Tibial artery (tissue), 4 donors: ENCODE data around the gene CDH4.

ENCODE experiments used
- DNase-seq, 2 donors: peaks; one replicate each; pipeline ENCODE4 v3.0.0-alpha.2; 2019
- H3K27ac ChIP-seq, 2 donors: fragments of 200-600 bp; sonication (generic) in 1 of 2; 1 replicate in 1 of 2; 2 replicates in 1 of 2; pipeline ENCODE4 v1.5.1; 2018 to 2019; ENCODE audit warnings: mild to moderate bottlenecking in 1 of 2
- H3K27me3 ChIP-seq, 2 donors: fragments of 200-600 bp; sonication (generic) in 1 of 2; one replicate each; pipeline versions ENCODE4 v1.5.1 to v1.6.0; 2016 to 2019
- H3K36me3 ChIP-seq, 3 donors: fragments of 200-600 bp; sonication (generic) in 2 of 3; one replicate each; pipeline ENCODE4 v1.5.1; 2016 to 2019; ENCODE audit warnings: mild to moderate bottlenecking in 2 of 3
- H3K4me1 ChIP-seq, 4 donors: fragments of 200-600 bp; sonication (generic) in 2 of 4; 1 replicate in 3 of 4; 2 replicates in 1 of 4; pipeline ENCODE4 v1.5.1; 2016 to 2019
- H3K4me3 ChIP-seq, 2 donors: fragments of 200-600 bp; sonication (generic) in 1 of 2; 1 replicate in 1 of 2; 2 replicates in 1 of 2; pipeline ENCODE4 v1.5.1; 2018 to 2019; ENCODE audit warnings: mild to moderate bottlenecking in 2 of 2
- H3K9me3 ChIP-seq, 3 donors: fragments of 200-600 bp; sonication (generic) in 1 of 3; one replicate each; pipeline ENCODE4 v1.5.1; 2016 to 2019
- CTCF ChIP-seq, 2 experiments: fragments of 200-600 bp in 1 of 2; fragments of 450-650 bp in 1 of 2; IDR thresholded peaks; one replicate each; pipeline ENCODE4 v1.5.1; 2017 to 2019; ENCODE audit warnings: antibody characterized with exemption in 2 of 2, mild to moderate bottlenecking in 1 of 2, moderate library complexity in 1 of 2
- intact Hi-C: fragments of 100-400 bp; cut with DNase I; formaldehyde crosslinking; loops from one replicate; pipeline ENCODE4 v1.15.0; 2023; ENCODE audit warnings: low total_unique reads

Gene CDH4

GRCh38 chr20:61685462-61685861 is 433.4 kb downstream of the CDH4 start:
- no peak for TF ChIP-seq CTCF (IDR thresholded peaks at IDR 0.05)
- peaks cover 0 to 8% (median 0%) of the 10 kb centered on the region in 4 donors for H3K4me1 ChIP-seq
- no peaks in the 10 kb centered on the region for H3K9me3 ChIP-seq
- peaks cover 0 to 30% of the 10 kb centered on the region in 2 donors for H3K27me3 ChIP-seq
- H3K27ac ChIP-seq, result no peak overlapping the region
- H3K4me3 ChIP-seq, result no peak overlapping the region
- H3K36me3 ChIP-seq, result no peaks in the 10 kb centered on the region
- intact Hi-C loops, result no loop called here
- no peak for DNase-seq

GRCh38 chr20:61686051-61686936 is 434.2 kb downstream of the CDH4 start:
- DNase-seq, result no peak
- H3K27me3 ChIP-seq, result peaks cover 0 to 34% of the 10 kb centered on the region in 2 donors
- no peak for TF ChIP-seq CTCF (IDR thresholded peaks at IDR 0.05)
- no peak overlapping the region for H3K27ac ChIP-seq
- H3K4me1 ChIP-seq, result peaks cover 0 to 8% (median 0%) of the 10 kb centered on the region in 4 donors
- no peak overlapping the region for H3K4me3 ChIP-seq
- H3K36me3 ChIP-seq, result no peaks in the 10 kb centered on the region
- H3K9me3 ChIP-seq, result no peaks in the 10 kb centered on the region
- intact Hi-C loops, result no loop called here

- DNase-seq, result no peak
- Histone ChIP-seq H3K27me3 (peaks cover 0 to 34% of the 10 kb centered on the region in 2 donors), H3K36me3 (no peaks in the 10 kb centered on the region), H3K4me3 (no peak overlapping the region), H3K9me3 (no peaks in the 10 kb centered on the region), H3K27ac (no peak overlapping the region), H3K4me1 (peaks cover 0 to 3% (median 0%) of the 10 kb centered on the region in 4 donors)
- intact Hi-C loops, result no loop called here
- TF ChIP-seq CTCF (IDR thresholded peaks at IDR 0.05), result no peak
These were observed 436.4 kb downstream of the CDH4 start for GRCh38 chr20:61688411-61688810.

GRCh38 chr20:61690150-61690549 is 438.1 kb downstream of the CDH4 start:
- H3K36me3 ChIP-seq, result no peaks in the 10 kb centered on the region
- H3K4me3 ChIP-seq, result no peak overlapping the region
- intact Hi-C loops, result no loop called here
- TF ChIP-seq CTCF (IDR thresholded peaks at IDR 0.05), result no peak
- H3K27me3 ChIP-seq, result peaks cover 0 to 32% of the 10 kb centered on the region in 2 donors
- DNase-seq, result no peak
- H3K9me3 ChIP-seq, result no peaks in the 10 kb centered on the region
- H3K27ac ChIP-seq, result no peak overlapping the region
- H3K4me1 ChIP-seq, result no peaks in the 10 kb centered on the region

GRCh38 chr20:61690993-61691838 is 439.2 kb downstream of the CDH4 start:
- no peak for TF ChIP-seq CTCF (IDR thresholded peaks at IDR 0.05)
- no peak overlapping the region for H3K27ac ChIP-seq
- DNase-seq, result no peak
- H3K4me1 ChIP-seq, result no peaks in the 10 kb centered on the region
- no peak overlapping the region for H3K4me3 ChIP-seq
- H3K9me3 ChIP-seq, result no peaks in the 10 kb centered on the region
- no peaks in the 10 kb centered on the region for H3K36me3 ChIP-seq
- peaks cover 0 to 35% of the 10 kb centered on the region in 2 donors for H3K27me3 ChIP-seq
- intact Hi-C loops, result no loop called here
